Panc1 (cell line): ENCODE data around the gene TMEM175. TPM values are rescaled to one million over a fixed set of nuclear protein-coding genes. Genes with fewer than 3 reads are reported as not detected.

ENCODE experiments used
- ATAC-seq: fragments of 200-7000 bp; cut with Tn5 transposase; 2 replicates; pipeline ENCODE4 v1.9.1; 2020; ENCODE audit warnings: mild to moderate bottlenecking, moderate library complexity
- BruUV-seq: library from RNA; stranded (reverse); fragments of 400-500 nt; replicated peaks from 2 replicates; lab custom pipeline; 2021; lab: Mats Ljungman, UMichigan
- CTCF ChIA-PET: fragments of 300-600 bp; sonication (Branson Sonifier 250); formaldehyde crosslinking; loops from one replicate; lab custom pipeline; 2022; ENCODE audit warnings: antibody characterized with exemption; lab: Charles Lee
- POLR2A ChIA-PET: fragments of 300-600 bp; sonication (Branson Sonifier 250); formaldehyde crosslinking; loops from one replicate; lab custom pipeline; 2022; ENCODE audit warnings: antibody characterized with exemption; lab: Charles Lee
- DNase-seq: peaks from one replicate; pipeline ENCODE4 v3.0.0-alpha.2; 2010; ENCODE audit warnings: low read depth, low spot score
- H3K27ac ChIP-seq: 2 replicates; pipeline ENCODE4 v1.5.1; 2011; ENCODE audit warnings: mild to moderate bottlenecking, low read length, inconsistent platforms
- H3K27me3 ChIP-seq: fragments of 200-500 bp; sonication (Bioruptor generic); 2 replicates; pipeline ENCODE4 v1.6.0; 2014; ENCODE audit warnings: low read length, inconsistent platforms; ENCODE audit not compliant: control insufficient read depth, insufficient read depth
- H3K36me3 ChIP-seq: fragments of 200-500 bp; sonication (Bioruptor generic); 2 replicates; pipeline ENCODE4 v1.5.1; 2014; ENCODE audit warnings: inconsistent platforms, mild to moderate bottlenecking, low read length, moderate library complexity; ENCODE audit not compliant: control insufficient read depth, insufficient read depth
- H3K4me1 ChIP-seq: 2 replicates; pipeline ENCODE4 v1.5.1; 2011; ENCODE audit warnings: inconsistent platforms, mild to moderate bottlenecking, low read length, moderate library complexity; ENCODE audit not compliant: control insufficient read depth, insufficient read depth
- H3K4me3 ChIP-seq, 2 experiments: 2 replicates each; pipeline ENCODE4 v1.5.1; 2011 to 2012; ENCODE audit warnings: low read depth in 2 of 2, low read length in 2 of 2, mild to moderate bottlenecking in 2 of 2, inconsistent platforms in 1 of 2, moderate library complexity in 1 of 2
- H3K9me3 ChIP-seq: fragments of 200-500 bp; sonication (Bioruptor generic); 2 replicates; pipeline ENCODE4 v1.5.1; 2014; ENCODE audit warnings: low read depth, mild to moderate bottlenecking, inconsistent platforms, low read length, moderate library complexity; ENCODE audit not compliant: control insufficient read depth, insufficient read depth
- POLR2AphosphoS5 ChIP-seq: IDR thresholded peaks from 2 replicates; pipeline ENCODE4 v1.6.1; 2012; ENCODE audit warnings: mild to moderate bottlenecking, low read depth, low read length, moderate library complexity
- SIN3A ChIP-seq: IDR thresholded peaks from 2 replicates; pipeline ENCODE4 v1.6.1; 2012; ENCODE audit warnings: low read depth, mild to moderate bottlenecking, low read length, moderate library complexity, borderline replicate concordance; ENCODE audit not compliant: insufficient read depth
- TCF7L2 ChIP-seq: IDR thresholded peaks from 2 replicates; pipeline ENCODE4 v1.6.1; 2011; ENCODE audit warnings: mild to moderate bottlenecking, low read depth, low read length, inconsistent platforms
- in situ Hi-C: cut with HindIII; loops from 2 replicates; pipeline ENCODE4 v1.10.0; 2016; ENCODE audit warnings: low sequenced_read_pairs, low pct_unique_long_range_greater_than_20kb
- intact Hi-C: fragments of 100-400 bp; cut with micrococcal nuclease; formaldehyde crosslinking; loops from one replicate; pipeline ENCODE4 v1.10.0; 2022; ENCODE audit not compliant: unreplicated experiment
- total RNA-seq: library from RNA; stranded (reverse); gene quantifications from one replicate; pipeline ENCODE4 v1.2.1, GENCODE V29; 2021; ENCODE audit not compliant: unreplicated experiment
- TF ChIP-seq, protein P1 (sequence below), 2 experiments: IDR thresholded peaks; 2 replicates each; pipeline ENCODE4 v1.6.1; 2011 to 2012; ENCODE audit warnings: low read depth in 2 of 2, control low read depth in 1 of 2, low read length in 1 of 2, mild to moderate bottlenecking in 1 of 2, moderate library complexity in 1 of 2; ENCODE audit not compliant: insufficient read depth in 1 of 2
- TF ChIP-seq, protein P2 (sequence below): fragments of 450-650 bp; IDR thresholded peaks from 2 replicates; pipeline ENCODE4 v1.5.1; 2017; ENCODE audit warnings: mild to moderate bottlenecking

Gene TMEM175
- total RNA-seq, 1 experiment from 2014 or later: 21.8 TPM

DNA sequence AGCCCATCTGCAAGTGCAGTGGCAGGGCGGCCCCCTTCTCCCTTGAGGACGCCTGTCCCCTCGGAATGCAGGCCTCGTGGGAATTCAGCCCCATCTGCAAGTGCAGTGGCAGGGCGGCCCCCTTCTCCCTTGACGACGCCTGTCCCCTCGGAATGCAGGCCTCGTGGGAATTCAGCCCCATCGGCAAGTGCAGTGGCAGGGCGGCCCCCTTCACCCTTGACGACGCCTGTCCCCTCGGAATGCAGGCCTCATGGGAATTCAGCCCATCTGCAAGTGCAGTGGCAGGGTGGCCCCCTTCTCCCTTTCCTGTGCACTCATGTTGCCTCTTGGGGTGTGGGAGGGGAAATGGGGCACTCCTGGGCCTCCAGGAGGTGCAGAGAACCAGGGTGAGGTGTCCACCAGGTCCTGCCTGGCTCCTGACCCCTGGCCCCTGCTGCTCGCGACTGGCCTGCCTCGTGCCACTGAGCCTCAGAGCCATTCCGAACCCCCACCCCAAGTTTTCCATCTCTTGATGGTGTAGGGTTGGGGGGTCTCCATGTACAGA is 67.7 kb downstream of the TMEM175 start:
- H3K27me3 ChIP-seq: no peaks in the 10 kb centered on the region
- POLR2A ChIA-PET: no interaction called here

DNA sequence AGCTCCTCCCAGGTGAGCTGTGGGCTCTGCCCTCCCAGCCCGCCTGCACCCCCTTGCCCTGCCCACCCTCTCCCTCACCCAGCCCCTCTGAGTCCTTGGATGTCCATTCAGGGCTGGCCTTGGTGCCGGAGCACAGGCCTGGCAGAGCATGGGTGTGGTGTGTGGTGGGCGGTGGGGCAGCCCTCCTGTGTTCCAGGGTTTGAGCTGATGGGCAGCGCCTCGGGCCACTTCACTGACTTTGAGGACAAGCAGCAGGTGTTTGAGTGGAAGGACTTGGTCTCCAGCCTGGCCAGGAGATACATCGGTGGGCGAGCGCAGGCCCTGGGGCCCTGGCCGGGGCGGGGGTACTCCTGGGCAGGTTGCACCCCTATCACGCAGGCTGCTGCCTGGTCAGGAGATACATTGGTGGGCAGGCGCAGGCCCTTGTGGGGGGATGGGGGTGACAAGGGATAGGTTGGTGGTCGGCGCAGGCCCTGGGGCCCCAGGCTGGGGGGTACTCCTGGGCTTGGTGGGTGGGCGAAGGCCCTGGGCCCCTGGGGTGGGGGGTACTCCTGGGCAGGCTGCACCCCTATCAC is 68.5 kb downstream of the TMEM175 start:
- no peaks in the 10 kb centered on the region; the same call in 1 of the 2 replicates for H3K4me1 ChIP-seq
- no peaks in the 10 kb centered on the region for H3K9me3 ChIP-seq
- H3K36me3 ChIP-seq: no peaks in the 10 kb centered on the region
- CTCF ChIA-PET: no interaction called here
- intact Hi-C loops (no loop called here), in situ Hi-C loops (no loop called here)
- DNase-seq (no peak), ATAC-seq (no peak)
- BruUV-seq: no TSS peak
- H3K4me3 ChIP-seq: no peak overlapping the region
- TF ChIP-seq POLR2AphosphoS5 (no peak), TCF7L2 (no peak), SIN3A (no peak)
- TF ChIP-seq, protein P1, sequence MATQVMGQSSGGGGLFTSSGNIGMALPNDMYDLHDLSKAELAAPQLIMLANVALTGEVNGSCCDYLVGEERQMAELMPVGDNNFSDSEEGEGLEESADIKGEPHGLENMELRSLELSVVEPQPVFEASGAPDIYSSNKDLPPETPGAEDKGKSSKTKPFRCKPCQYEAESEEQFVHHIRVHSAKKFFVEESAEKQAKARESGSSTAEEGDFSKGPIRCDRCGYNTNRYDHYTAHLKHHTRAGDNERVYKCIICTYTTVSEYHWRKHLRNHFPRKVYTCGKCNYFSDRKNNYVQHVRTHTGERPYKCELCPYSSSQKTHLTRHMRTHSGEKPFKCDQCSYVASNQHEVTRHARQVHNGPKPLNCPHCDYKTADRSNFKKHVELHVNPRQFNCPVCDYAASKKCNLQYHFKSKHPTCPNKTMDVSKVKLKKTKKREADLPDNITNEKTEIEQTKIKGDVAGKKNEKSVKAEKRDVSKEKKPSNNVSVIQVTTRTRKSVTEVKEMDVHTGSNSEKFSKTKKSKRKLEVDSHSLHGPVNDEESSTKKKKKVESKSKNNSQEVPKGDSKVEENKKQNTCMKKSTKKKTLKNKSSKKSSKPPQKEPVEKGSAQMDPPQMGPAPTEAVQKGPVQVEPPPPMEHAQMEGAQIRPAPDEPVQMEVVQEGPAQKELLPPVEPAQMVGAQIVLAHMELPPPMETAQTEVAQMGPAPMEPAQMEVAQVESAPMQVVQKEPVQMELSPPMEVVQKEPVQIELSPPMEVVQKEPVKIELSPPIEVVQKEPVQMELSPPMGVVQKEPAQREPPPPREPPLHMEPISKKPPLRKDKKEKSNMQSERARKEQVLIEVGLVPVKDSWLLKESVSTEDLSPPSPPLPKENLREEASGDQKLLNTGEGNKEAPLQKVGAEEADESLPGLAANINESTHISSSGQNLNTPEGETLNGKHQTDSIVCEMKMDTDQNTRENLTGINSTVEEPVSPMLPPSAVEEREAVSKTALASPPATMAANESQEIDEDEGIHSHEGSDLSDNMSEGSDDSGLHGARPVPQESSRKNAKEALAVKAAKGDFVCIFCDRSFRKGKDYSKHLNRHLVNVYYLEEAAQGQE (IDR thresholded peaks at IDR 0.05; ENCODE audit: insufficient read depth in 1 of 2, low read depth in 2 of 2, low read length in 1 of 2): no peak
- TF ChIP-seq, protein P2, sequence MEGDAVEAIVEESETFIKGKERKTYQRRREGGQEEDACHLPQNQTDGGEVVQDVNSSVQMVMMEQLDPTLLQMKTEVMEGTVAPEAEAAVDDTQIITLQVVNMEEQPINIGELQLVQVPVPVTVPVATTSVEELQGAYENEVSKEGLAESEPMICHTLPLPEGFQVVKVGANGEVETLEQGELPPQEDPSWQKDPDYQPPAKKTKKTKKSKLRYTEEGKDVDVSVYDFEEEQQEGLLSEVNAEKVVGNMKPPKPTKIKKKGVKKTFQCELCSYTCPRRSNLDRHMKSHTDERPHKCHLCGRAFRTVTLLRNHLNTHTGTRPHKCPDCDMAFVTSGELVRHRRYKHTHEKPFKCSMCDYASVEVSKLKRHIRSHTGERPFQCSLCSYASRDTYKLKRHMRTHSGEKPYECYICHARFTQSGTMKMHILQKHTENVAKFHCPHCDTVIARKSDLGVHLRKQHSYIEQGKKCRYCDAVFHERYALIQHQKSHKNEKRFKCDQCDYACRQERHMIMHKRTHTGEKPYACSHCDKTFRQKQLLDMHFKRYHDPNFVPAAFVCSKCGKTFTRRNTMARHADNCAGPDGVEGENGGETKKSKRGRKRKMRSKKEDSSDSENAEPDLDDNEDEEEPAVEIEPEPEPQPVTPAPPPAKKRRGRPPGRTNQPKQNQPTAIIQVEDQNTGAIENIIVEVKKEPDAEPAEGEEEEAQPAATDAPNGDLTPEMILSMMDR: no peak
- H3K27ac ChIP-seq: no peak overlapping the region
- no peaks in the 10 kb centered on the region for H3K27me3 ChIP-seq
- POLR2A ChIA-PET: no interaction called here

More for the DNA sequence above, 67.7 kb downstream of the TMEM175 start:
- ATAC-seq (no peak), DNase-seq (no peak)
- H3K4me1 ChIP-seq: no peaks in the 10 kb centered on the region; the same call in 1 of the 2 replicates
- intact Hi-C loops (no loop called here), in situ Hi-C loops (no loop called here)
- CTCF ChIA-PET: no interaction called here
- BruUV-seq: no TSS peak
- no peak overlapping the region for H3K4me3 ChIP-seq
- H3K9me3 ChIP-seq: no peaks in the 10 kb centered on the region
- TF ChIP-seq TCF7L2 (no peak), SIN3A (no peak), POLR2AphosphoS5 (no peak)
- TF ChIP-seq, protein P2: no peak
- TF ChIP-seq, protein P1 (IDR thresholded peaks at IDR 0.05; ENCODE audit: insufficient read depth in 1 of 2, low read depth in 2 of 2, low read length in 1 of 2): no peak
- H3K27ac ChIP-seq: no peak overlapping the region
- no peaks in the 10 kb centered on the region for H3K36me3 ChIP-seq
